ENCODE data around the gene ARHGAP26.
A peak's percentile ranks its signal among the peaks of the same experiment; 100 is the strongest.

Gene ARHGAP26

DNA sequence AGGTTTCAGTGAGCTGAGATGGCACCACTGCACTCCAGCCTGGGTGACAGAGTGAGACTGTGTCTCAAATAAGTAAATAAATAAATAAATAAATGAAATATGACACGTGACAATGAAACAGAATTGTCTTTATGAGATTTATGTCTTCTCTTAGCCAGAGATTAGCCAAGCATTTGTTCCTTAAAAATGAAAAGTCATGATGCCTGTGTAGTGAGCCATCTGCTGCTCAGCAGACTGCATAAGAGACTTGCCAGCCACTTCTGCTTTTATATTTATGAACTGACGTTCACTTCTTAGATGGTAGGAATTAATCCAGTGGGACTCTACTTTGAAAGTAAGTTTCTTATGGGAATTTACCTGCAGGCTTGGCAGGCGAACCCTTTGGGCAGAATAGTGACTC, 405.9 kb downstream of the ARHGAP26 start:
- DNase-seq, result no peak

DNA sequence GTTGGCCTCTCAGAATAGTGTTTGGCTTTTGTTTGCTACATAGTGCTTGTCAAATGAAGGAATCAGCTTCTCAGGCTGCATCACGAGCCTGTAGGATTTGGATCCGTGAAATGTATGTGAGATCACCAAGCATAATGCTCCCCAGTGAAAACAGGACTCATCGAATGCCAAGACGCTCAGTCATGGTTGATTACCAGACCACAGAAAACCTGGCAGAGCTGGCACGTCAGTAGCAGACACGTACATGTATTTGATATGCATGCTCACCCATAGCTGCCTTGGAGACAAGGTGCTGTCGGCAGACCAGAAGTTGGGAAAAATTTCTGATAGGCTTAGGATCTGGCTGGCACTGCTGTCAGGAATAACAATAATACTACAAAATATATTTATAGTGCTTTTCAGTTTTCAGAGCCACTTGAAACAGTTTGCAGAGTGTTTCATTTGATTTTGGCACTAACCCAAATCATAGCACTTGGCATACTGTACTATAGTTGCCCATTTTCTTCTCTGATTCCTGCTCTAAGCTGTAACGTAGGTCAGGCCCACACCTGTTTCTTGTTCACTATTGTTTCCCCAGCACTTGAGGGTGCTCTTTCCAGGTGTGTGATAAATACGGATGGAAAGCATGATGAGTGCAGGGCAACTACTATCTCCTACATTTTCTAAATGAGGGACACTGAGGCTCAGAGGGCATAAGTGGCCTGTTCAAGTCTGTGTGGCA, 407.2 kb downstream of the ARHGAP26 start:
- no peak for DNase-seq

DNA sequence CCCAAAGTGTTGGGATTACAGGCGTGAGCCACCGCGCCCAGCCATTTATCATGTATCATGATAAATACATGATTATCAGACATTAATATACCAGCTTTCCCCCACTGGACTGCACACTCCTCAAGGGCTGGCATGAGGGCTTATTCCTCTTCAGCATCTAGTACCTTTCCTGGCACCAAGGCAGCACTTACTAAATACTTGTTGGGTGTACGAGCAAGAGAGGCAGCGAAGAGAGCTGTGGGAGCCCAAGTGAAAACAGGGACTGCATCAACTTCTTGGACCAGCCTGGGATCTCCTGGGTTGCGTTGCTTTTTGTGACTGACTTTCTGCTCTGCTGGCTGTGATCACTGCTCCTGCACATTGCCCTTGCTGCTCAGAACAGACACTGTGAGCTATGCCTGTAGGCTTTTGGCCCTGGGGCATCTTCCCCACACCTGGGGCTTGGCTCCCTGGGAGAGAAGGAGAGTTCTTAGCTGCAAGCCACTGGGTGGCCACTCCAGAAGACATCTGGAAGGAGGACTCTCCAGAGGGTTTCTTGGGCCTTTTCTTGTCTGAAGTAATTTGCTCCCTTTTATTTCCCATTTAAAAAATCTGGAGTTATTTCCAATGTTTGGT, 409.1 kb downstream of the ARHGAP26 start:
- DNase-seq, result no peak

DNA sequence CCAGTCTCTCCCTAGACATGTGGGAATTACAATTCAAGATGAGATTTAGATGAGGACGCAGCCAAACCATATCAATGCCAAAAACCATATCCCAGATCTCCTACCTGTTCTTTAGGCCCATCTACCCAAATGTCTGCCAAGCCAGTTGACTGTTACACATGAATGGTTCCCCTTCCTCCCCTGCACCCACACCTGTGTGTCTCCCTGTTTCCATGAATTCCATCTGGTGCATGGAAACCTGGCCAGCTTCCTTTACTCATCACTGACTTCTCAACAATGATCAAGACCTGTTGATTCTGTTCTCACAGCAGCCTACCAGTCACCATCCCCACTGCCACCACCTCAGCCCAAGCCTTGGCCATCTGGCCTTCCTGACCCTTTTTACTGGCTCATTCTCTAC, 410.6 kb downstream of the ARHGAP26 start:
- DNase-seq, result no peak

DNA sequence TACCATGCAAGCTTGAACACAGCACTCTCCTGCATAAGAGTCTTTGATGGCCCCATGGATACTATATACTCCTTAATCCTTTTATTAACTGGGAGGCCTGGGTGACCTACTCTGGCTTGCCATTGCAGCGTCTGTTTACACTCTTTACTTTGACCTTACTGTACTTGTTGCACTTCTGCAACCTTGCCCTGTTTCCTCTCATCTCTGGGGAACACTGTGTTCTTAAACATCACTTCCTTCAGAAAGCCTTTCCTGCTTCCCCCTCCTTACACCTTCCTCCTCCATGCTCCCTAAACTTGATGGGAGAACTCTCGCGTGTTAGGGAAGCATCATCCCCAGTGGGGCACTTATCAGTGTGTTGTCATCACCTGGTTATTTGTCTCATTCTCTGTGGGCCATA, 411.0 kb downstream of the ARHGAP26 start:
- no peak for DNase-seq

DNA sequence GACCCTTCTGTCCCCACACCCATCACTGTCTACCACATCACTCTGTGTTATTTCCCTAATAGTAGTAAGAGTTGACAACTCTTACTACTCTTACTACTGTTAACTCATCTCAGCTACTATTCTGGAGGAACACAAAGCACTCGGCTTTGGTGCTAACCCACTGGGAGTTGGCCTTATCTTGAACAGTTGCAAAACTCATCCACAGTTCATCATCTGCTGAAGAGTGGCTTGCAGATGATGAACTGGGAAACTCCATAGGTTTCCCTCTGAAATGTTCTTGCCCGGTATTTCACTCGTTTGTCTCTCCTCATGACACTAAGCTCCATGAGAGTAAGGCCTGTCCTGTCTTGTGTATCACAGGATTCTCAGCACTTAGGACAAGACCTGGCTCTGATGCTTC, 411.9 kb downstream of the ARHGAP26 start:
- DNase-seq, result no peak

DNA sequence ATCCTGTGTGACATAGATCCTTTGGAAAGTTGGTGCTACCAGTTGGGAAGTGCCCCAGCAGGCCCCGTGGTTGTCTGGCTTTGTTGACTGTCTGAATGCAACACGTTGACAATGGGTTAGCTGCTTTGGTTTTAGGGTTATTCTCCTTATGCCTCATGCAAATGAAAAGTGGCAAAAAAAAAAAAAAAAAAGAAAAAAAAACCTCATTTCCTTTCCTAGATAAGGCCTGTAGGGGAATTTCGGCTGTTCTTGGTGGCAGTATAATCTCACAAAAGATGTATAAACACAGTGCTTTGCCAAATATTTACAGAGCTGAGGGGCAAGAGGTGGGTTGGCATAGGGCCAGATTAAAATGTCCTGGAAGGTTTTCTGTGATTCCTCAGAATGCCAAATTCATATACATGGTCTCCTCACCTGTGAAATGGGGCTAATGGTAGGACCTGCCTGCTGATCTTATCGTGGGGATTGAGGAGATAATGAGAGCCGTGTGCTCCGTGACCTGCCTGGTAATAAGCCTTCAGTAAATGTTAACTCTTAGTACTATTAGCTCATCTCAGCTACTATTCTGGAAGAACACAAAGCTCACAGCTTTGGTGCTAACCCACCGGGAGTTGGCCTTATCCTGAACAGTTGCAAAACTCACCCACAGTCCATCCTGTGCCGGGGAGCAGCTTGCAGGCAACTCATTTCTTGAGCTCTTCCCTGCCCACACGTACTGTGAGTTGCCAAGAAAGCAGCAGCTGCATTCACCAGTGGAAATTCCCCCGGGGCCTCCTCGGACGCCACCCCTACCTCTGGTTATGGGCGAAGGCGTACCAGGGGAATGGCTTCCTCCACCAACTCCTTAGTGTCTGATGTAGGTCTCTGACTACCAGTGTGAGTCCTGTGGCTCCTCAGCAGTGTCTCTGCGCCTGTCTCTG, 413.0 kb downstream of the ARHGAP26 start:
- peak; percentile 75 to 84 for DNase-seq

DNA sequence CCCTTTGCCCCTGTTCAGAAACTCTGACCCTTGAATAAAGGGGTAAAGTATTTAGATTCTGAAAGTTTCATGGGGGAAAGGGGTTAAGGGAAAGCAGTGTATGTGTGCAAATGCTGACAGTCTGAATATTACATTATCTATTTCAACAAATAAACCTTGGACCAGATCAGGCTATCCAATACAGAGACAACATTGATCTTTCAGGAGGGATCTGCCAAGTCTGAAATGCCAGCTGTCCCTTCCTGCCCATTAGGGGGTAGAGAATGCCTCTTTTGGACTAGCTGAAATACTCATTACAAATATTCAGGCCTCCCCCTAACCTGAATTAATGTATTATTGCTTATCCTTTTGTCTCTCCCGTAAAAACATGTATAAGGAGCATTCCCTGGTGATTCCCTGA, 413.8 kb downstream of the ARHGAP26 start:
- DNase-seq, result no peak

DNA sequence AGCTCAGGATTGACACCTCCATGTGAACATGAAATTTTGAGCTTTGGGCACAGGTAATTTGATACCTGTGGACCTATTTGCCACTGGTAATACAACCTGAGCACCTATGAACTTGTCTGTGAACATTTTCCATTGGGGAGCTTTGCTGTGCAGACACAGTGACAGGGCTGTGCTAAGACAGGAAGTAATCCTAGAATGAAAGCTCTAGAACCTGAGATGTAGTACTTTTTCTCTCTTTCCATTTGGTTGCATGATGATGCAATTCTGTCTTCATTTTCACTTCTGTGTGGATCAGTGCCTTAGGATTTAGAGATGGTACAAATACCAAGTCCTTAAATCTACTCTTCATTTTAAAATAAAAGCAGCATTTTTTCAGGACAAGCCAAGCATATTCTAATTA, 416.4 kb downstream of the ARHGAP26 start:
- no peak for DNase-seq

DNA sequence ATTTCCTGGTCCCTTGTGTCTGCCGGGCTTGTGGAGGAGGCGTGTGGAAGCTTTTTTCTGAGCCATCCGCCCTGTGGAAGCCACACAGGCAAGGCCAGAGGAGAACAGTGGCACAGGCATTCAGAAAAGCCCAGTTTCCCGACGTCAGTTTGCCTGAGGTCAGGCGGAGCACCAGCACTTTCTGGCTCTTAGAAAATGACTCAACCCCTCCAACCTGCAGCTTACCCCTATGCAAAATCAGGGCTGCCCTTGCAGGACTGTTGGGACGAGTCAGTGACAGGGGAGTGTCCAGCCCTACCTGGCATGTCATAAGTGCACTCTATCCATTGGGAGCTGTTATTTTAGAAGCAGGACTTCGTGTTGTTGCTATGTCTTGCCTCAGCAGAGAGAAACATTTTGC, 417.3 kb downstream of the ARHGAP26 start:
- DNase-seq, result peak in 1 of 2 experiments; percentile 25

DNA sequence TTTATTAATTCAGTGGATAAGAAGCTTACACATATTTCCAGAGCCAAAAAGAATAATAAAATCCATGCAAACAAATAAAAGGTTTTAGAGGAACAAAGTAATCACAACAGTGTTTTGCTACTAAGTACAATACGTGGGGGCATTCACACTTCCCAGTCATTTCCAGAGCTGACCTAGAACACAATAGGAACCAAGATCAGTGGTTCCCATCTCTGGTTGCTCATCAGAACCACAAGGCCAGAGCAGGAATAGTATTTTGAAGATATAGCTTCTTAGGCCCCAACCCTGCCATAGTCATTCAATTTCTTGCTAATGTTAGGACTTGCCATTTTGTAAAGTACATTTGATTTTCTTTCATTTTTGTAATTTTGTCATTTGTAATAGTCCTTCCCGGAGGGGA, 417.9 kb downstream of the ARHGAP26 start:
- DNase-seq, result no peak

DNA sequence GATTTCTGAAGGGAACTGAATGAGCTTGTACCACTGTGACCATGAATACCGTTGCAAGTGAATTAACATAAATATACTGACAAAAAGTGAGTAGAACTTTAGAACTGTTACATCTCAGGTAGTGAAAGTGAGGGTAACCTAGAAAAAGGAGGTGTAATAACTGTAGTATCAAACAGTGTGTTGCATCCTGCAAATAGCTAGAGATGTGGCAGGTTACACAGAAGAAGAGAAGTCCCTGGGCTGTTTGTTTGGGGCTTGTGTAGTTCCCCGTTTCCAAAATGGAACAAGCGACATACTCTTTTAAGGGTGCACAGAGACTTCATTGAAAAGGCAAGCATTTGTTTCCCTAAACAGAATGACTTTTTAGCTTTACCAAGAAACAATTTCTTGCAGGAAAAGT, 418.5 kb downstream of the ARHGAP26 start:
- no peak for DNase-seq

DNA sequence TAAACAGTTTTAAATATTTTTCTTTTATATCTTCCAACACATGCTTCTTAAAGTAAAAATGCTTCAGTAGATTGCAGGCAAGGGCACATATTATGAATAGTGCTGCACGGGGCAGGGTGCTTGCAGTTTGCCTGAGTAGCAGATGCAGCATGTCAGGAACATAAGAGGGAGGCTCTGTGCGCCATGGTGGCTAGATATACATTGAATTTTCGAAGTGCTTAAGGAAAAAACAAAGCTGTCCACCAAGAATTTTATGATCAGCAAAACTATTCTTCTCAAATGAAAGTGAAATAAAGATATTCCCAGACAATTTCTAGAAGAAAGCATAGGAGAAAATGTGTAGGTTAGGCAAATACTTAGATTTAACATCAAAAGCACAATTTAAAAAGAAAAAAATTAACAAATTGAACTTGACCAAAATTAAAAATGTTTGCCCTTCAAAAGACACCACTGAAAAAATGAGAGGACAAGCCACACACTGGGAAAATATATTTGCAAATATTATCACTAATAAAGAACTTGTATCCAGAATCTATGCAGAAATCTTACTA, 420.2 kb downstream of the ARHGAP26 start:
- no peak for DNase-seq

DNA sequence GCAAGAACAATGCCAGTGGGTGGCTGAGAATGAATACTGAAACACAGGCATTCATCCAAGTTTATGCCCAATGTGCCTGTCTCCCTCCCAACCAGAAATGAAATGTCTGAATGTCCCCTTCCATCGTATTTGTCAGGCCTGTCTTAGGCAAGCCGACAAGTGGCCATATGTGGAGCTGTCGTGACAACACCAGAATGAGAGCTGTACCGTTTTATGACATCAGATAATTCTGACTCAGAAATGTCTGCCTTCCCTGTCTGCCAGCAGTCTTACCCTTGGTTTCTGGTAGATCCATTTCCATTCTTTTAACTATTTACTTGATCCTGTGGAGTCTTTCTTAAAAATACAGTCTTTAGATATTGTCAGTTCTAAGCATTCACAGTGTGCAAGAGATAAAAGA, 421.5 kb downstream of the ARHGAP26 start:
- DNase-seq, result no peak

DNA sequence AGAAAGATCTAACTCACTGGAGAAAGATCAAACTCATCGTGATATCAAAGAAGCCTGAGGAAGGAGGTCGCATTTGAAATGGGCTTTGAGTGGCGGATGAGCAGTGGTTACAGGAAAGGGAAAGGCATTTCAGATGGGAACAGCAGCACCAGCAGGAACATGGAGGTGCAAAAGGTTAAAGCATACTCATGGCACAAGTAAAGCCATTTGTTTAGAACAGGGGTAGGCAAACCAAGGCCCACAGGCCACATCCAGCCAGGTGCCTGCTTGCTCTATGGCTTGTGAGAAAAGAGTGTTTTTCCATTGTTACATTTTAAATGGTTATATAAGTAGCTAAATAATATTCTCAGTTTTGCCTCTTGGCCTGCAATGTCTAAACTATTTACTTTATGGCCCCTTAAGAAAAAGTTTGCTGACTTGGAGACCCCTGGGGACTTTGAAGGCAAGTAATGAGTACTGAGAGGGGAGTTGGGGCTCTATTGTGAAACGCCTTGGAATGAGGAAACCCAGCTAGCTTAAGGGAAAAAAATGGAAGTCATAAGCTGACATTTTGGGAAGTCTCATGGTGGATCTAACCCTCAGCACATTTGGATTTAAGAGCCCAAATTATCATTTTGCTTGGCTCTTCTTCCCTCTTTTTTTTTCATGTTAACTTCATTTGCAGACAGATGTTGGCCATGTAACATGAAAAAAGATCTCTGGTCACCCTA, 422.2 kb downstream of the ARHGAP26 start:
- DNase-seq, result no peak

DNA sequence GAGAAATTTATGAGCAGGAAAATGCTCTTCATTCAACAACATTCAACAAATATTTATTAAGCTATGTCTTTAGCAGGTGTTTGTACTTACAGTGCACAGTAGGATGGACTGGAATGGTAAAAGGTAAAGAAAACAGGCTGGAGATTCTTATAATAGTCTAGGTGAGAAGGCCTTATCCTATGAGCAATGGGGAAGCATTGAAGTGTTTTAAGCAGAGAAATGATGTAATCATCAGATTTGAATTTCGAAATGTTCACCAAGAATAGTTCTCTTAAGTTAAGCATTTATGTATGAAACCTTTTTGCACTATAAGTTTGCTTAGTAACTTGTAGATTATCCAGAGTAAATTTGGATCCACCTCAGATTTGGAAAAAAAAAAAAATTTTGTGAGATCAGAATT, 424.0 kb downstream of the ARHGAP26 start:
- no peak for DNase-seq

DNA sequence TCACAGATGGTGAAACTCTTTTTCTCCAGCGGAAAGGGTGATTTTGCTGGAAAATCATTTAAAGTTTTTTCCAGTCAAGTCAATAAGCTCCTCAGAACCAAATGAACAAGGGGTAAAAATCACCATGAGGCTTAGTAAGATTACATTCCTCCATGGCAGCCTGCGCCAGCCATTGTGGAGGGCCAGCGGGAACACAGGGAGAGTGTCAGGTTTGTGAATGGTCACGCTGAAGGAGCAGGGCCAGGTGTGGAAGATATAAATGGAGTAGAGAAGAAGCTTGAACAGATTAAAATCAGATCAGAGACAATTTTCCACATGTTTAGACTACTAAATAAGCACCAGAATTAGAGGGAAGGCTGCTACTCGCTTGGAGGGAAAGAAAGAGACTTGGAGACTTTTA, 424.5 kb downstream of the ARHGAP26 start:
- DNase-seq, result no peak

DNA sequence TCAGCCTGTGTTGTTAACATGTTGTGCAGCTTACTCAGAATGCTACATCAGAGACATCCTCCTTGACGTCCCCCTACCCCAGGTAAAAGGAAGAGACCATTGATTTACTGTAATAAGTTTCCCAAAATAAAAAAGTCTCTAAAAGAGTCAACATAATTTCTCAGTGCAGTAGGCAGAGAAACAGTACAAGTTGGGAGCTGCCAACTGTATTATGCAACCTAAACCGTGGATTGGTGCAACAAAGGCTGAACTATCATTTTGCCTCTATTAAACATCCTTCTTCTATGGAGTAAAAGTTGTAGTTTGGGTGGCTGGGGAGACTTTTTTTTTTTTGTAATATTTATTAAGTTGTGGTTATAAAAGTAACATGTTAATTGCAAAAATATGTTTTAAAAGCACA, 425.3 kb downstream of the ARHGAP26 start:
- no peak for DNase-seq

DNA sequence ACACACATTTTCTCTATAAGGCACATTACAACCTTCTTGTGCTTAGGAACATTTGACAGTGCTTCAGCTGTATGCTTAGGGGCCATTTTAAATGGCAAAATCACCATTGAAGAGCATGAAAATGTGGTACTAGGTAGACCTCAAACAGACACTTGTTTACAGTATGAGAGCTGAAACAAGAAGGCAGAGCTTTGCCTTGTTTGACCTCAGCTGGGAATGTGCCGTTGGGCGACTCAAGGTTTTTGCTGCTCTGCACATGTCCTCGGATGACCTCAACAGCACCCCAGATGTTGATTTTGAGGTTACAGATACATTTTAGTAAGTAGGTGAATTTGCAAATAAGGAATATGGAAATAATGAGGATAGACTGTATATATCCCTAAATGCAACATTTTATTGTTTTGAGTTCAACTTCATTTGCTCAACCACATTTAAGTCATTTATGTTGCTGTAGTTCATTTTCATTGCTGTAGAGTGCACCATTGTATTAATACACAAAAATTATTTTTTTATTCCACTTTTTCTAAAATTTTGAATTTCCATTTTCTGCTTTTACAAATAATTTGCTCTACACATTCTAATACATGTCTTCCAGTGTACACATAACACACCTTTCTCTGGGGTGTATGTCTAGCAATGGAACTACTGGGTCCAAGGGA, 426.6 kb downstream of the ARHGAP26 start:
- no peak for DNase-seq

DNA sequence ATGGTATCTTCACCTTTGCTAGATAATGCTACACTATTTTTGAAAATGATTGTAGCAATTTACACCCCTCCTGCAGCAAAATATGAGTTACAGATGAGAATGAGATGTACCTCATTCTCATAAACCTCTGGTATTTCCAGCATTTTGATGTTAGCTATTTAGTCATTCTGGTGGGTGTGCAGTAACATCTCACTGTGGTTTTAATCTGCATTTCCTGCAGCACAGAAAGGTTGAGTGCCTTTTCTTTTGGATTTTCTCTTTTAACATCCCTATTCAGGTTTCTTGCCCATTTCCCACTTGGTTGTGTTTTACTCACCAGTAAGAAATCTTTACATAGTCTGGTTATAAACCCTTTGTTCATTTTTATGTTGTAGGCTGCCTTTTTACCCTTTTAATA, 427.1 kb downstream of the ARHGAP26 start:
- no peak for DNase-seq

DNA sequence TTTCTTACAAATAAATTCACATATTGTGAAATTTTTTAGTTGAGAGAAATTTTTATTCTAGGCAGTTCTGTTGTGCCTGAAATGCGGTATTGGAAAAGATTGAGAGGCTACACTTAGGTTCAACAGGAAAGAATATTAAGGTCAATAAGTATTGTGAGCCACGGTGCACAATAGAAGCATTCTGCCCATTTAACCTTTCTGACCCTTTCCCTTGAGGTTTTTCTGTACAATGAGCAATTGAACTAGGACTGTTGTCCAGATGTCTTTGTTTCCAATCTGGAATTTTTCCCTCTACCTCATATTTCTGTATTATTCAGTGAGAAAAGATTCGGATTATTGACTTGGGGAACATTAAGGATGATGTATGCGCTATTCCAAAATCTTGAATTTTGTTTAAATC, 428.2 kb downstream of the ARHGAP26 start:
- no peak for DNase-seq

DNA sequence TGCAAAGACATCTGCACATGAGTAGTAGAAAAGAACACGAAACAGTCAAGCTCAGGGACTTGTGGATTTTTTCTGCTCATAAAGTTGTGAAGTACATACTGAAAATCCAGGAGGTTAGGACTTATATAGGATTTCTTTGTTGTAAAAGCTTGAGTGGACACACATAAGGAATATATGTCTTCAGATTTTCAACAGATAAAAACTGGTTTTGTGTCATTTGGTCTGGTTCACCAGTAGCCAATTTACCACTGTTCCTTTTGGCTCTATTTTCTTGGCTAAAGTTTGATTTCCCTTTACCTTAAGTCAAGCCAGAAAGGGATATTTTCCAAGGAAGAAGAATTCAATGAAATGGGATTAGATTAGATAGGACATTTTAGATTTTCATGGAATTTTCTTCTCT, 429.0 kb downstream of the ARHGAP26 start:
- DNase-seq, result no peak
